H4 (cell line): ENCODE data around the gene PCDHA1. TPM values are rescaled to one million over a fixed set of nuclear protein-coding genes. Genes with fewer than 3 reads are reported as not detected.
"Not testable (repeated sequence)": the region's sequence is repeated elsewhere in the genome, so short reads cannot be mapped to it uniquely, and the experiment has no call there.

Experiments
- DNase-seq: peaks from one replicate; pipeline ENCODE4 v3.0.0-alpha.2; 2015; ENCODE audit warnings: low spot score
- total RNA-seq: library from RNA; depleted of rRNA; stranded (reverse); fragments of >200 nt; shearing (Covaris generic); gene quantifications from 2 replicates; pipeline ENCODE4 v1.2.3, GENCODE V29; 2014

Gene PCDHA1
- total RNA-seq, 1 experiment from 2014 or later: 0.56 TPM

- DNase-seq: not testable (repeated sequence)
Measured at GRCh38 chr5:140849831-140850634, 64.1 kb downstream of the PCDHA1 start.

- no peak for DNase-seq
Measured at GRCh38 chr5:140855772-140856674, 70.1 kb downstream of the PCDHA1 start, which contains the start of gene PCDHA10. TSS of gene PCDHA10 (plus strand) at chr5:140855897. CDS start at chr5:140856049, 152 bp downstream.

GRCh38 chr5:140857177-140857986 lies 71.4 kb downstream of the PCDHA1 start:
- DNase-seq: no peak

GRCh38 chr5:140857987-140858240 lies 72.0 kb downstream of the PCDHA1 start:
- DNase-seq: no peak

- DNase-seq: no peak
Measured at GRCh38 chr5:140862441-140863295, 76.7 kb downstream of the PCDHA1 start.

GRCh38 chr5:140868721-140869554 lies 83.0 kb downstream of the PCDHA1 start, which contains the start of gene PCDHA11:
TSS of gene PCDHA11 (plus strand) at chr5:140868957. CDS start at chr5:140869104, 147 bp downstream.
- DNase-seq: peak; percentile 76

- peak; percentile 63 for DNase-seq
Measured at GRCh38 chr5:140869555-140869886, 83.6 kb downstream of the PCDHA1 start.

- no peak for DNase-seq
Measured at GRCh38 chr5:140870221-140871201, 84.6 kb downstream of the PCDHA1 start.

- DNase-seq: no peak
Measured at GRCh38 chr5:140875085-140876065, 89.4 kb downstream of the PCDHA1 start, which contains the start of gene PCDHA12. TSS of gene PCDHA12 (plus strand) at chr5:140875308. CDS start at chr5:140875473, 165 bp downstream.

- DNase-seq: not testable (repeated sequence)
Measured at GRCh38 chr5:140876541-140877261, 90.8 kb downstream of the PCDHA1 start.

GRCh38 chr5:140877262-140877581 lies 91.3 kb downstream of the PCDHA1 start:
- no peak for DNase-seq

GRCh38 chr5:140881889-140882590 lies 96.1 kb downstream of the PCDHA1 start, which contains the start of gene PCDHA13:
TSS of gene PCDHA13 (plus strand) at chr5:140882124. CDS start at chr5:140882269, 145 bp downstream.
- DNase-seq: peak; percentile 19

- DNase-seq: no peak
Measured at GRCh38 chr5:140882591-140882899, 96.6 kb downstream of the PCDHA1 start.

GRCh38 chr5:140883373-140883772 lies 97.4 kb downstream of the PCDHA1 start:
- no peak for DNase-seq

- no peak for DNase-seq
Measured at GRCh38 chr5:140883927-140884697, 98.2 kb downstream of the PCDHA1 start.

GRCh38 chr5:140916325-140916724 lies 130.4 kb downstream of the PCDHA1 start:
- no peak for DNase-seq
